Measurements from ENCODE around the gene HNF1A. TPM values are rescaled to one million over a fixed set of nuclear protein-coding genes. Genes with fewer than 3 reads are reported as not detected.

The HNF1A gene
- total and polyA plus RNA-seq, 2 of the 4 experiments (the other 2 are of a cell fraction) = under 0.01 TPM; not detected in 1

DNA sequence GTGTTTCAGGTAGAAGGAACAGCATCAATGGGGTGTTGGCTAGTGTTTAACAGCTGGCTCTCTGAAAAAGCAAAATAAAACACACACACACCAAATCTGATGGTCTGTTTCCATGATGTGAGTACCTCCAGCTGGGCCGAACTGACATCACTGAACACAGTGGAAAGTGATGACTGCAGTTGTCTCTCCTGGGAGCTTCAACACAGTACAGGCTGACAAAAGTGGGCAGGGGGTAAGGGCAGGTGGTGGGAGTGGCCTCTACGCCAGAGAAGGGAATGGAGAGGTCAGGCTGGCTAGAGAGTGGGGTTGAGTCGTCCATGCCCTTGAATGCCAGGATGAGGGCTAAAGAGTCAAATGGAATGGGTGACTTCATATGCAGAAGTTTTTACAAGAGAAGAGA lies 8.0 kb upstream of the HNF1A start:
- H2BK15ac ChIP-seq (ENCODE audit: low read depth, low read length) = no peak overlapping the region
- H4K5ac ChIP-seq (ENCODE audit: low read depth, low read length) = no peak overlapping the region
- no peak overlapping the region for H3K56ac ChIP-seq (ENCODE audit: extremely low read depth, insufficient read depth, low read length)
- peaks cover 17% of the 10 kb centered on the region; the same call in 1 of the 2 replicates for H3K27me3 ChIP-seq (ENCODE audit: control insufficient read depth, insufficient read depth, low read length)
- intact Hi-C loops (cut with micrococcal nuclease) = loop anchor here (5.0 kb wide), 1 partner anchor 258 kb away; the partner anchor contains the start of gene UNC119B
- no peak overlapping the region for H3K4ac ChIP-seq (ENCODE audit: low read depth, low read length)
- H3K36me3 ChIP-seq (ENCODE audit: control insufficient read depth, insufficient read depth, low read length) = no peaks in the 10 kb centered on the region
- H3K4me3 ChIP-seq (ENCODE audit: insufficient read depth, low read depth, low read length) = no peak overlapping the region
- POLR2A ChIA-PET (ENCODE audit: unreplicated experiment) = no interaction called here
- H2AK5ac ChIP-seq (ENCODE audit: low read depth, low read length) = no peak overlapping the region
- in situ Hi-C loops (cut with MboI; ENCODE audit: low sequenced_read_pairs) = loop anchor here (5.0 kb wide), 1 partner anchor 388 kb away; the partner anchor contains the start of gene POP5
- H2AK9ac ChIP-seq (replicated peaks; ENCODE audit: low read depth, low read length, poor library complexity) = no peak overlapping the region
- H2AFZ ChIP-seq (replicated peaks; ENCODE audit: low read length, poor library complexity) = peak overlapping the region; percentile 55
- no peak overlapping the region for H2BK20ac ChIP-seq (ENCODE audit: low read depth, low read length)
- BruUV-seq (replicated peaks) = no TSS peak
- H3K27ac ChIP-seq (ENCODE audit: insufficient read depth, low read length) = no peak overlapping the region
- H4K91ac ChIP-seq (ENCODE audit: insufficient read depth, low read depth, low read length) = no peak overlapping the region
- TF ChIP-seq SMC3 (IDR thresholded peaks at IDR 0.05; ENCODE audit: low read depth, low read length) = no peak
- TF ChIP-seq POLR2A (IDR thresholded peaks at IDR 0.05; ENCODE audit: low read depth, low read length) = no peak
- TF ChIP-seq BHLHE40 (IDR thresholded peaks at IDR 0.05; ENCODE audit: low read depth, low read length) = no peak
- TF ChIP-seq MAZ (IDR thresholded peaks at IDR 0.05; ENCODE audit: borderline replicate concordance, low read depth, low read length) = no peak
- no peak for TF ChIP-seq NFE2L2 (IDR thresholded peaks at IDR 0.05; ENCODE audit: low read depth, low read length)
- TF ChIP-seq RFX5 (IDR thresholded peaks at IDR 0.05; ENCODE audit: low read depth, low read length) = no peak
- no peak for TF ChIP-seq FOS (IDR thresholded peaks at IDR 0.05; ENCODE audit: low read depth, low read length)
- no peak for TF ChIP-seq USF2 (IDR thresholded peaks at IDR 0.05; ENCODE audit: low read depth, low read length)
- TF ChIP-seq, protein P1, sequence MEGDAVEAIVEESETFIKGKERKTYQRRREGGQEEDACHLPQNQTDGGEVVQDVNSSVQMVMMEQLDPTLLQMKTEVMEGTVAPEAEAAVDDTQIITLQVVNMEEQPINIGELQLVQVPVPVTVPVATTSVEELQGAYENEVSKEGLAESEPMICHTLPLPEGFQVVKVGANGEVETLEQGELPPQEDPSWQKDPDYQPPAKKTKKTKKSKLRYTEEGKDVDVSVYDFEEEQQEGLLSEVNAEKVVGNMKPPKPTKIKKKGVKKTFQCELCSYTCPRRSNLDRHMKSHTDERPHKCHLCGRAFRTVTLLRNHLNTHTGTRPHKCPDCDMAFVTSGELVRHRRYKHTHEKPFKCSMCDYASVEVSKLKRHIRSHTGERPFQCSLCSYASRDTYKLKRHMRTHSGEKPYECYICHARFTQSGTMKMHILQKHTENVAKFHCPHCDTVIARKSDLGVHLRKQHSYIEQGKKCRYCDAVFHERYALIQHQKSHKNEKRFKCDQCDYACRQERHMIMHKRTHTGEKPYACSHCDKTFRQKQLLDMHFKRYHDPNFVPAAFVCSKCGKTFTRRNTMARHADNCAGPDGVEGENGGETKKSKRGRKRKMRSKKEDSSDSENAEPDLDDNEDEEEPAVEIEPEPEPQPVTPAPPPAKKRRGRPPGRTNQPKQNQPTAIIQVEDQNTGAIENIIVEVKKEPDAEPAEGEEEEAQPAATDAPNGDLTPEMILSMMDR (conservative IDR thresholded peaks at IDR 0.05; ENCODE audit: low read depth, low read length) = no peak
- no peak for TF ChIP-seq MXI1 (IDR thresholded peaks at IDR 0.05; ENCODE audit: borderline replicate concordance, low read depth, low read length)
- TF ChIP-seq RAD21 (IDR thresholded peaks at IDR 0.05; ENCODE audit: low read length) = no peak
- no peak for TF ChIP-seq MAFK (IDR thresholded peaks at IDR 0.05; ENCODE audit: low read depth, low read length)
- no peak for TF ChIP-seq ELK1 (IDR thresholded peaks at IDR 0.05; ENCODE audit: borderline replicate concordance, low read depth, low read length)
- 67% methylated on average over 1 of the region's 3 CpGs; no CpG with 5 or more reads in 1 of the 2 experiments for WGBS, 2 experiments (ENCODE audit: extremely low coverage in 2 of 2, insufficient read length in 1 of 2)
- H2BK5ac ChIP-seq (ENCODE audit: low read depth, low read length, poor library complexity, severe bottlenecking) = no peak overlapping the region
- no peak overlapping the region for H3K14ac ChIP-seq (replicated peaks; ENCODE audit: low read depth, low read length)
- dilution Hi-C loops (cut with HindIII; ENCODE audit: low sequenced_read_pairs, unreplicated experiment) = no loop called here
- no peak overlapping the region for H3K18ac ChIP-seq (ENCODE audit: low read depth, low read length)
- CTCF ChIA-PET = no interaction called here
- H3K79me1 ChIP-seq (ENCODE audit: low read depth in 1 of 2, low read length in 2 of 2) = no peaks in the 10 kb centered on the region
- H3K9ac ChIP-seq (ENCODE audit: low read depth, low read length) = no peak overlapping the region
- no peak overlapping the region for H2BK120ac ChIP-seq (ENCODE audit: low read depth, low read length)
- no peaks in the 10 kb centered on the region for H3K9me1 ChIP-seq (ENCODE audit: insufficient read depth, low read length)
- no peak overlapping the region for H3K23ac ChIP-seq (ENCODE audit: low read depth, low read length)
- H4K8ac ChIP-seq (ENCODE audit: low read depth in 2 of 2, low read length in 2 of 2) = no peak overlapping the region
- no peaks in the 10 kb centered on the region for H3K4me1 ChIP-seq (ENCODE audit: control insufficient read depth, insufficient read depth, low read length)
- ATAC-seq (ENCODE audit: low read depth) = no peak
- H3K4me2 ChIP-seq (ENCODE audit: low read depth, low read length) = no peak overlapping the region
- no peaks in the 10 kb centered on the region for H4K20me1 ChIP-seq (ENCODE audit: insufficient read depth, low read length)
- no peak for DNase-seq
- no peaks in the 10 kb centered on the region for H3K9me3 ChIP-seq (ENCODE audit: control insufficient read depth, insufficient read depth, low read length)

All from IMR-90 (cell line).